Glomerular visceral epithelial cell (primary cell): ENCODE measurements around the gene ADARB2.
"Not testable (repeated sequence)": the region's sequence is repeated elsewhere in the genome, so short reads cannot be mapped to it uniquely, and the experiment has no call there.

ENCODE experiments used
- DNase-seq: peaks from one replicate; pipeline ENCODE4 v3.0.0-alpha.2; 2016; ENCODE audit errors: extremely low spot score

ADARB2 gene

DNA sequence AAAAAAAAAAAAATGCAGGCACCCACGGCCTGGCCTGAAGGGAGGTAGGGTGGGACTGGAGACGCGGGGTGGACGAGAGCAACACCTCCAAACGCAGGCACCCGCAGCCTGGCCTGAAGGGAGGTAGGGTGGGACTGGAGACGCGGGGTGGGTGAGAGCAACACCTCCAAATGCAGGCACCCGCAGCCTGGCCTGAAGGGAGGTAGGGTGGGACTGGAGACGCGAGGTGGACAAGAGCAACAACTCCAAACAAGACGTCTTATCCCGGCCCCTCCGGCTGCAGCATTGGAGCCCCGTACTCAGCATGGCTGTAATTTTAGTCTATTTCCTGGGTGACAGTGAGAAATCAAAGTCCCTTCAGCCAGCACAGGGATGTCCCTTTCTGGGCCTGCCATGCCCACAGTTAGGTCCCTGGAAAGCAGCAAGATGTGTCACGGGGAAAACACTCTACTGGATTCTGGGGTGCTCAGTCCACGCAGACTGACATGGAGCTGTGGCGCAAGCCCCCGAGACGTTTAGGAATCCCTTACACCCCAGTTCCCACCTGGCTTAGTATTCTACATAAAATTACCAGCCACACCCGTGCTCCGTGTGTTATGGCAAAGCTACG is 561.3 kb downstream of the ADARB2 start:
- no peak for DNase-seq

DNA sequence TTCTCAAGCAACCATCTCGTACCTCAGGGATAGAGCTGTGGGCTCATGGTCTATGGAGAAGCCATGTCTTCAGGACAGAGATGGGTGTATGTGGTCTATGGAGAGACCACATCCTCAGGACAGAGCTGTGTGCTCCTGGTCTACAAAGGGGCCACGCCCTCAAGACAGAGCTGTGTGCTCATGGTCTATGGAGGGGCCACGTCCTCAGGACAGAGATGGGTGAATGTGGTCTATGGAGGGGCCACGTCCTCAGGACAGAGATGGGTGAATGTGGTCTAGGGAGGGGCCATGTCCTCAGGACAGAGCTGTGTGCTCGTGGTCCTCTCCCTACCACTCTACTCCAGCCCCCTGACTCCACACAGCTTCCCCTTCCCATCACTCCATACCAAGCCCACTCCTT is 563.3 kb downstream of the ADARB2 start:
- DNase-seq, result no peak

GRCh38 chr10:1173091-1173490 is 564.2 kb downstream of the ADARB2 start:
- no peak for DNase-seq

DNA sequence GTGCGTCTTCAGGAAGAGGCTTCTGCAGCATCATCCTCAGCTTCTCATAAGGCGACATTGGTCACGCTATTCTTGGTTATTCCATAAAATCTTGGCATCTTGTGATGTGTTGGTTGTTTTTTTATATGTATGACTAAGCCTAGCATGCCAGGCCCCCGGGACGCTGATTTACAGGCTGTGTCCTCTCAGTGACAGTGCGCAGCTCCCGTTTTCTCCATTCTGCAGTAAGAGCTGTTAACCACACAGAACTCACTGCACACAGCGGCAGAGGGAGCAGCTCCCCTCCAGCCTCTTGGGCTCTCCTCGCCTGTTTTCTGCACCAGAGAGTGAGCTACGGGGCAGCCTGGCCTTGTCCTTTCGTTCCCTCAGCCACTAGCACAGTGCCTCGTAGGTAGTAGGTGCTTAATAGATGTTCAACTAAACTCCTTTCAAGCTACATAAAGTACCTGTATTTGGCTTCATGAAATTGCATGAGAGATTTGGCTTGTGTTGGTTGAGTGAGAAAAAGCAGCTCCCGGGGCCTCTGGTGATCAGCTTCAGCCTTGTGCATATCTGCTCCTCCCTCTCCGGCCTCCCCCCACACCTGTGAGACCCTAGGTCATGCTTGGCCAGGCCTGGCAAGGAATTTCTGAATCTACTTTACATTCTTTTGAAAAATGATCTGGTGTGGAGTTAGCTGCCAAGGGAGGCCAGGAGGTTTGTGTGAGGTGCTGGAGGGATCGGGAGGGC is 564.9 kb downstream of the ADARB2 start:
- no peak for DNase-seq

GRCh38 chr10:1171586-1171985 is 565.7 kb downstream of the ADARB2 start:
- no peak for DNase-seq

DNA sequence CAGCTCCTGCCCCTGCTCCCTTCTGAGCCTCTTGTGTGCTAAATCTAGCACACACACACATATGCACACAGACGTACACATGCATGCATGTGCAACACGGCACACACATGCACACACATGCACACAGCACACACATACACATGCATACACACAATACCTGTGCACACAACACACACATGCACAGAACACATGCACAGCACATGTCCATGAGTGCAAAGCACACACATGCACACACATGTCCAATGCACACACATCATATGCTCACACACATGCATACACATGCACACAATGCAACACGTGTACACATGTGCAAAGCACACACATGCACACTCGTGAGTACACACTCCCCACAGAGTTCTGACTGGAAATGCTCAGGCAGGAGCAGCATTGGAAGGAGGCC is 566.1 kb downstream of the ADARB2 start:
- DNase-seq, result no peak

DNA sequence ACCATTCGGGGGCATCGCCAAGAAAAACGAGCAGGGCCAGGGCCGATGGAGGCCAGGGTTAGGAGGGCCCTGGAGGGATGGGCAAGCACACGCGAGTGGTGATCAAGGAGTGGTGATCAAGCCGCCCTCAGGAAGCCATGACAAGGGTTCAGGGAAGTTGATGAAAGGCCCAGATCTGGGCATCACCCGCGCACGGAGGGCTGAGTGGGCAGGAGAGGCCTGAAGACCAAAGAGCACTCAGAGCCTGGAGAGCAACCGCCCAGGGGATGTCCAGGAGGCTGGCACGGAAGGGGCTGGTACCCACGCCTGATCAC is 566.5 kb downstream of the ADARB2 start:
- DNase-seq, result no peak

DNA sequence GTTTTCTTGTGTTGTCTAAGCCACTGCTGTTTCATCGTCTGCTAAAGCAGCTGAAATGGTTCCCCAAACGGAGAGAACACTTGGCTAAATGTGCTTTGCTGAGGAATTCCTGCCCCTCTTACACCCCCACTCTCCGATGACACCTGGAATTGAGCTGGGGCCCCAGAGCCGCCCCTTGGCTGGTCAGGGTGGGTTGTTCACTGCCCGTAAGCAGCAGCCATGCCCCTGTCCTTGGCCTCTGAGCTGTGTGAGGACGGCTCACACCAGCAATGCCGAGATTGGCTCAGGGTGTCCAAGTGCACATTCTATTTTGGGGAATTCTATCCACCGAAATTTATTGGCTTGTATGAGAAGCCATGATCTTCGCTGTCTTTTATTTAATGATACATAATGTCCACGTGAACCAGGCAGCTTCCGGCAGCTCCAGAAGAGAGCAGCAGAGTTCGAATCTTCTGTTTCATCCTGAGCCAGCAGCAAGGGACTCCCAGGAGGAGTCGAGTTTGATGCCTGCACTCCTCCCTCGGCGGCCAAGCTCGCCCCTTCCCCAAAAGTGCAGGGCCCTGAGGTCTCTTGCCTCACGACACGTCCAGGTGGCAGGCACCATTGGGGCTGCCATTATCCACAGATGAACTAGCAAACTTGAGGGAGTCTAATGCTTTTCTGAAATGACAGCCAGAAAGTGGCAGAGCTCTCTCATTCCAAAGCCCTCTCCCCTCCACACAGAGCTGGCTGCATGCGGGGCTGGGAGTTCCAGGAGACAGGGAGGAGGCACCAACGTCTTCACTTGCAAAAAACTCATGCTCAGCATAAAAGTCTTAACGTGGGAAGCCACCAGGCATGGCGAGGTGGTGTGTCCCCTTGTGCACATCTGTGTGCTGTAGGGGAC is 567.1 kb downstream of the ADARB2 start:
- no peak for DNase-seq

- no peak for DNase-seq
Measured at GRCh38 chr10:1169186-1169885, 568.0 kb downstream of the ADARB2 start.

- DNase-seq, result no peak
Measured at GRCh38 chr10:1168763-1169162, 568.6 kb downstream of the ADARB2 start.

DNA sequence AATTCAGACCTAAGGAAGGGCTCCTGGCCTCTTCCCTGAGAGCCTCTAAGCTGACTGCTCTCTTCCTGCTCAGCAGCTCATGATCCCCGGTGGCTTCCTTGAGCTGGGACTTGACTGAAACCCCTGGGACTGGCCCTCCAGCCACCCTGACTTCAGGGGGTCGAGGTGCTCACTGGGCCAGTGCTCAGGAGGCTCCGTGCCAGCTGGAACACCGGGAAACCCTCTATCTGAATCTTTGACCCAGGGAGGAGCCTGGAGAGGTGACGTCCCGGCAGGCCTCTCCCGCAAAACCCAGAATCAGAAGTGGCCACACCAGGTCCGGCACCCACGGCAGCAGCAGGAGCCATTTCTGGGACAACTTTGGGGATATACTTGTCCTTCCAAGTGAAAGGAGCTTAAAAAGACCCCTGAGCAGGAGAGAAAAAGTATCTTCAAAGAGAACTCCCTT is 570.5 kb downstream of the ADARB2 start:
- no peak for DNase-seq

GRCh38 chr10:1166101-1166827 is 571.1 kb downstream of the ADARB2 start:
- DNase-seq, result no peak

DNA sequence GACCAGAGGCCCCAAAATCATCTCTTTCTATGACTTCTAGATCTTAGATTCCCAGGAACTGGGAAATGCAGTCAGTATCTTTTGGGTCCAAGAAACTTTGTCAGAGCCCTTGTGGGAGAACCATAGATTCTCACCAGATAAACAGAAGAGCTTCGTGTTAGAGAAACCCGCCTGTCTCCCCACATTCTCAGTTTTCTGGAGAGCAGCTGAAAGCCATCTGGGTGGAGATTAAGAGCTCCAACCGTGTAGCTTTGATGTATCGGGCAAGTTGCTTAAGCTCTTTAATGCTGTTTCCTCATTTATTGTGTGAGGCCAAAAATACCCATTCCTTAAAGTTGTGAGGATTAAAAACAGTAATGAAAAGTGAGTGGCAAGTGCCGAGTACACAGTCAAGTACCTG is 573.5 kb downstream of the ADARB2 start:
- DNase-seq, result no peak

DNA sequence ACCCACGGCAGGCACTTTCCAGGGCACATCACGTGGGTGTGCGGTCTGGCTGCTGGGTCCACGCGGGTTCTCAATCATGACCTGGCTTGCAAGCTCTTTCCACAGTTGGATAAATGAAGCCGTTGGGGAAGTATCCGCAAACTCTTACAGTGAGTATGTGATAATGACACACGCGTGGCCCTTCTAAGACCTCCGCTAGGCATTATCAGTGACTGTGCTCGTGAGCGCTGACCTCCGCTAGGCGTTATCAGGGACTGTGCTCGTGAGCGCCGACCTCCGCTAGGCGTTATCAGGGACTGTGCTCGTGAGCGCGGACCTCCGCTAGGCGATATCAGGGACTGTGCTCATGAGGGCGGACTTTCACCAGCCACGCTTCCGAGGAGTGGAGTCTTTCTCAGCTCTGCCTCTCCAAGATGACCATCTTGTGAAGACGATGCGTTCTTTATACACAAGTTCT is 574.1 kb downstream of the ADARB2 start:
- no peak for DNase-seq

GRCh38 chr10:1162481-1163203 is 574.7 kb downstream of the ADARB2 start:
- DNase-seq, result no peak

- DNase-seq, result not testable (repeated sequence)
Measured at GRCh38 chr10:1161315-1161673, 576.0 kb downstream of the ADARB2 start.

DNA sequence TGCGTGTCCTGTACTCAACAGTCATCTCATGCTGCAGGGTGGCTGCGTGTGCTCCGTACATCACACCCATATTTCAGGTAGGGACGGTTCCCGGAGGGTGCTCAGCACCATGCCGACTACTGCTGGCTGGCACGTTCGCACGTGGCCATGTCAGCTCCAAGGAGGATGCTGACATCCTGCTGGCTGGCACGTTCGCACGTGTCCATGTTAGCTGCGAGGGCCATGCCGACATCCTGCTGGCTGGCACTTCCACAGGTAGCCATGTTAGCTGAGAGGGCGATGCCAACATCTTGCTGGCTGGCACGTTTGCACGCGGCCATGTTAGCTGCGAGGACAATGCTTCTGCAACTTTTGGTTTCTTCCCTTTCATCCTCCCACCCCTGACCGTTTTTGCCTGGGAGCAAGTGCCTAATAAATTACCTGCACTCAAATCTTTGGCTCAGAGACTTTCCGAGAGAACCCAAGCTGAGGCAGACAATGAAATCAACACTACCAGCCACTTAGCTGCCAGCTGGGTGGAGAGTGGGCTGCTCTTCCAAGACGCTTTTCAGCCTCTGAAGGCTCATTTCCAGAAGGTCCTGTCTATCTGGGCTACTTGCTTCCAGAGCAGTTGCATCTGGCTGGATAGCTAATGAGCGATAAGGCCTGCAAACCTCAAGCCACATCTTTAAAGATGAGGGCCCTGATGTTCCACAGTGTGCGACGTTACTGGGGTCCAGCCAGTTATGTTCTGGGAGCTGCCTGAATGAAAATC is 576.6 kb downstream of the ADARB2 start:
- DNase-seq, result no peak

- no peak for DNase-seq
Measured at GRCh38 chr10:1159131-1160061, 577.9 kb downstream of the ADARB2 start.

DNA sequence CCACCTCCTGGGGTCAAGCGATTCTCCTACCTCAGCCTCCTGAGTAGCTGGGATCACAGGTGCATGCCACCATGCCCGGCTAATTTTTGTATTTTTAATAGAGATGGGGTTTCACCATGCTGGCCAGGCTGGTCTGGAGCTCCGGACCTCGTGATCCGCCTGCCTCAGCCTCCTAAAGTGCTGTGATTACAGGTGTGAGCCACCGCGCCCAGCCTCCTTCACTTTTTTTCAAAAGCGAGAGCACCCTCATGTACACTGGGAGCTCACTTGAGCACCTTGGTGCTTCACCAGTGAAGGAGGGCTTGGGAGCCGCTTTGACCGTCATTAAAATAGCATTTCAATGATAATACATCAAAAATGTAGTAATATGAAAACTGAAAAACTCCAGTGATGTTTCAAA is 578.8 kb downstream of the ADARB2 start:
- not testable (repeated sequence) for DNase-seq
